Urinary bladder (tissue), 4 donors: Measurements from ENCODE around the gene KIRREL3. TPM values are rescaled to one million over a fixed set of nuclear protein-coding genes. Genes with fewer than 3 reads are reported as not detected.

ENCODE experiments used
- DNase-seq: peaks from one replicate; pipeline ENCODE4 v3.0.0-alpha.2; 2015; ENCODE audit errors: extremely low spot score
- H3K27ac ChIP-seq: one replicate; pipeline ENCODE4 v1.5.1; 2013; ENCODE audit warnings: low read depth, mild to moderate bottlenecking, moderate library complexity
- H3K36me3 ChIP-seq: one replicate; pipeline ENCODE4 v1.6.1; 2013; ENCODE audit warnings: mild to moderate bottlenecking, moderate library complexity; ENCODE audit not compliant: insufficient read depth
- H3K4me1 ChIP-seq: one replicate; pipeline ENCODE4 v1.6.1; 2013; ENCODE audit warnings: mild to moderate bottlenecking, moderate library complexity; ENCODE audit not compliant: insufficient read depth
- H3K4me3 ChIP-seq: one replicate; pipeline ENCODE4 v1.5.1; 2013; ENCODE audit warnings: low read depth, low read length
- WGBS: extraction: QIAGEN DNeasy Blood & Tissue Kit; methylation state at CpG from one replicate; pipeline ENCODE4 v1.1.7; 2013; 5-methylcytosine and 5-hydroxymethylcytosine counted together
- polyA plus RNA-seq: library from polyadenylated mRNA; stranded (reverse); fragments of 200-250 nt; gene quantifications from one replicate; pipeline ENCODE4 v1.2.3, GENCODE V29; 2013
- total RNA-seq: library from RNA; depleted of rRNA; stranded (reverse); fragments of >200 nt; gene quantifications from one replicate; pipeline ENCODE4 v1.2.3, GENCODE V29; 2014
- donor health status: healthy with polysubstance abuse.
- donor health status: healthy.

The KIRREL3 gene
- total and polyA plus RNA-seq, 2 donors, result 0.80 to 1.0 TPM

DNA sequence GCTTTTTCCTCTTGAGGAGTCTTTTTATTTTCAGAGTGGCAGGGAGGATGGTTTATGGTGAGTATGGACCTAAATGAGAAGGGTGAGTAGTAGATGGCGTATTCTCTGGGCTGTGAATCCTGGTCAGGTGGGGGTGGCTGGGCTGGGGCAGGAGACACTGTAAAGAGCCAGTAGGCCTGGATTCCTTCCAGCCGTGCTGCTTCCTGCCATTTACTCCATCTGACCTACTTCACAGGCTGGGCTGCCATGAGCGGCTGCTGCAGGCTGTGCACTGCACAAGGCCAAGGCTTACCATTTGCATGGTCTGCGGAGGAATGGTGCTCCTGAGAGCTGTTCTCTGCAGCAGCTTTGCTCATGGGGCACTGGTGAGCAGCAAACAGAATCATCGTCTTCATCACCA is 297.6 kb downstream of the KIRREL3 start:
- H3K27ac ChIP-seq, result no peak overlapping the region
- H3K4me1 ChIP-seq, result no peaks in the 10 kb centered on the region
- DNase-seq, result no peak
- H3K36me3 ChIP-seq, result no peaks in the 10 kb centered on the region
- no peak overlapping the region for H3K4me3 ChIP-seq
- 73% methylated on average over 5 of the region's 5 CpGs for WGBS

GRCh38 chr11:126702165-126702720 is 298.3 kb downstream of the KIRREL3 start:
- 82% methylated on average over 7 of the region's 7 CpGs for WGBS
- Histone ChIP-seq H3K4me3 (no peak overlapping the region), H3K36me3 (no peaks in the 10 kb centered on the region), H3K4me1 (no peaks in the 10 kb centered on the region), H3K27ac (no peak overlapping the region)
- no peak for DNase-seq

GRCh38 chr11:126701520-126701897 is 299.1 kb downstream of the KIRREL3 start:
- no peaks in the 10 kb centered on the region for H3K36me3 ChIP-seq
- 93% methylated on average over 2 of the region's 2 CpGs for WGBS
- H3K27ac ChIP-seq, result no peak overlapping the region
- no peak overlapping the region for H3K4me3 ChIP-seq
- H3K4me1 ChIP-seq, result no peaks in the 10 kb centered on the region
- no peak for DNase-seq

DNA sequence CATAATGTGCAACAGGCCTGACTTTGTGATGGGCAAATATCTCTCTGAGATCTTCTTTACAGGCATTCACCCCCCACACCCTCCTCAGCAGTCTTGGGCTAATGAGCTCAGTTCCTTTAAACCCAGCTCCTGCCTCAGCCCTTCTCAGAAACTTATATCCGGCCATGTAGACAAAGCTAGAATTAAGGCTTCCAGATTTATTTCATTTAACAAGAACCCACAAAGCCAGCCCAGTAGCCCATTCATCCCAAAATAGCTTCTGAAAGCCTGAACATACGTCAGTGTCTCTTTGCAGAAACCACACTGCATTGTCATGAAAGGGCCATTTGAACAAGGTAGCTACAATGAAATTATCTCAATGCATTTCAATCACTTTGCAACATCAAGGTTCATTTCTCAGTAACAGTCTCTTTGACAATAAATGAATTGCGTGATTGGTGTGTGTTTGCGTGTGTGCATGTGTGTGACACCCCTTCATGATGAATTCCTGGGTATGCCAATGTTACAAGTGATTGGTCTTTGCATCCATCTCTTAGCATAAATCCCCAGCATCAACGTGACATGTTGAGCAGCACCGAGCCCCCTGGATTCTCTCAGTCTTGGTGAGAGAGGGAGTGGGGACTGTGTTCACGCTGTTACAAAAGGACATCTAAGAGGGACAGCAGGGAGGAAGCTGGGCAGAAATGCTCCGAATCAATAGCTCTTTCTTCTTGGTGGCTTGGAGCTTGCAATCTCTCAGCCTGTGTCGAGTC is 299.6 kb downstream of the KIRREL3 start:
- Histone ChIP-seq H3K4me3 (no peak overlapping the region), H3K36me3 (no peaks in the 10 kb centered on the region), H3K4me1 (no peaks in the 10 kb centered on the region), H3K27ac (no peak overlapping the region)
- no peak for DNase-seq
- 88% methylated on average over 9 of the region's 9 CpGs for WGBS

- Histone ChIP-seq H3K27ac (no peak overlapping the region), H3K4me1 (no peaks in the 10 kb centered on the region), H3K36me3 (no peaks in the 10 kb centered on the region), H3K4me3 (no peak overlapping the region)
- no peak for DNase-seq
- 46% methylated on average over 8 of the region's 8 CpGs for WGBS
Observed at GRCh38 chr11:126698576-126698975, 302.0 kb downstream of the KIRREL3 start.

DNA sequence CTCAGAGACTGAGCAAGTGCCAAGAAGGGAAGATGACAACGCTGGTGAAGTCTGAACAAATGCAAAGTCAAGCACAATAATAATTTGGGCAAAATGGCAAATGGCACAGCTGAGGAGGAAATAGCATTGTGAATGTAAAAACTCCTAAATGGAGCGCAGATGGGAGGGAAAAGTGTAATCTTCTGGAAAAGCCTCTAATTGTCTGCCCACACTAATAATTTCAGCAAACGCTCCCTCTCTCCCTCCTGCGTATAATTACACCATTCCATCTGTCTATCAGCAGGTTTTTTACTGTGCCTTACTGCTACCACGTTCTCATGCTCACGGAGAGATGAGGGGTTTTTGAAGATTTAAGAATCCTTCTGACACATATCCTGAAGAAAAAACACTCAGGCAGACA is 302.6 kb downstream of the KIRREL3 start:
- Histone ChIP-seq H3K4me3 (no peak overlapping the region), H3K27ac (no peak overlapping the region), H3K4me1 (no peaks in the 10 kb centered on the region), H3K36me3 (no peaks in the 10 kb centered on the region)
- WGBS, result 69% methylated on average over 6 of the region's 6 CpGs
- no peak for DNase-seq

GRCh38 chr11:126696982-126697381 is 303.6 kb downstream of the KIRREL3 start:
- Histone ChIP-seq H3K36me3 (no peaks in the 10 kb centered on the region), H3K27ac (no peak overlapping the region), H3K4me3 (no peak overlapping the region), H3K4me1 (no peaks in the 10 kb centered on the region)
- no peak for DNase-seq
- 88% methylated on average over 8 of the region's 8 CpGs for WGBS

DNA sequence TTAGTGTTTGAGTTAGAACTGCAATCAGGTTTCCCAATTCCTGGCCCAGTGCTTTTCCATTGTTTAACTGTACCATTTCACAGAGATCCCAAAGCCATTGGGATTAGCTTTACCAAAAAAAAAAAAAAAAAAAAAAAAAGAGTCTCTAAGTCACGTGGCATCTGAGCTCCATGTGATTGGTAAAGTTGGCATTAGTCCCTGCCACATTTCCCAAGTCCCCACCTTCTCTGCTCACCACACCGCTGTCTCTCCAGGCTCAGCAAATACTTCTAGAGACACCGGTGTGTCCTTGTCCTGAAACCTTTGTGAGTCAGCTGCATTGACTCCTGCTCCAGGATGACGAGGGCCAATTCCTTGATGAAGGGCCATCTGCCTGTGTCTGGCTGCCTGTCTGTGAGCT is 305.3 kb downstream of the KIRREL3 start:
- H3K36me3 ChIP-seq, result no peaks in the 10 kb centered on the region
- DNase-seq, result no peak
- no peaks in the 10 kb centered on the region for H3K4me1 ChIP-seq
- H3K27ac ChIP-seq, result no peak overlapping the region
- WGBS, result 76% methylated on average over 4 of the region's 4 CpGs
- H3K4me3 ChIP-seq, result no peak overlapping the region

DNA sequence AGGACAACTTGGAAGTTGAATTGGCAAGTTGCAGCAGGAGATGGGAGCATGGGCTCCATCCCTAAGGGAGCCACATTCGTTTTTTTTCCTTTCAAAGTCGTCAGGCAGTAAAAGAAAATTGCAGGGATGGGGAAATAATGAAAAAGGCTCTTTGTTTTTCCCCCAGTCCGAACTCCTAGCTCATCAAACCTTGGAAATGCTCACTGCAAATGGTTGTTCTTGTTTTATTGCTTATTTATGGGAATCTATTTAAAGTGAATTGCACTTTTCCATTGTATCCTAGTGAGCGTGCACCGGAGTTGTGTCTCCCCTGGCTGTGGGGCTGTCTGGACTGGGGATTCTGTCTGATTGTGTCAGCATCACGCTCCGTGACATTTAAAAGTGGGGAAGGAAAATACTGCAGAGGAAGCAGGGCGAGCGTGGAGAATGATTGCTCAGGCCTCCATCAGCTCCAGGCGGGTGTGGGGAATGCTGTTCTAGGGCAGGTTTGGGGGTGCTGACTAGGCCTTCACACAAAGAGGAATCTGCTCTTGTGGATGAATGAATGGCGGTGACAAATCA is 306.4 kb downstream of the KIRREL3 start:
- 83% methylated on average over 11 of the region's 11 CpGs for WGBS
- no peak for DNase-seq

DNA sequence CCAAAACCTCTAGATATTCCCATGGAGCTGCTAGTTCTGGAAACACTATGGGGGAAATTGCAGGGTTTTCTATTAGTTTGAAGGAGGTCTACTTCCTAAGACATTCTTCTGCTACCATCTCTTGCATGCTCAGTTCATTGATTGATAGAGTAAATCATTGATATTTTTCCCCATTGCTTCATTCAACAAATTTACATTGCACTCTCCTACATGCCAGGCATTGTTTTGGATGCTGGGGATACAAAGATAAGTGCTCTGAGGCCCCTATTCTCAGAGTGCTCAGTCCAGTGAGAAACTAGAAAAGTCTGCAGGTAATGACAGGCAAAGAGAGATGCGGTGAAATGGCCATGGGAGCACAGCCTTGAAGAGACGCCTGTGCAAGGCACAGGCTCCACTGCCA is 313.1 kb downstream of the KIRREL3 start:
- WGBS, result 96% methylated on average over 2 of the region's 2 CpGs
- Histone ChIP-seq H3K4me3 (no peak overlapping the region), H3K36me3 (no peaks in the 10 kb centered on the region), H3K4me1 (no peaks in the 10 kb centered on the region), H3K27ac (no peak overlapping the region)
- no peak for DNase-seq

More for the DNA sequence above, 306.4 kb downstream of the KIRREL3 start:
- Histone ChIP-seq H3K36me3 (no peaks in the 10 kb centered on the region), H3K4me1 (no peaks in the 10 kb centered on the region), H3K4me3 (no peak overlapping the region), H3K27ac (no peak overlapping the region)

- Histone ChIP-seq H3K4me3 (no peak overlapping the region), H3K4me1 (no peaks in the 10 kb centered on the region), H3K36me3 (no peaks in the 10 kb centered on the region), H3K27ac (no peak overlapping the region)
- DNase-seq, result no peak
- 70% methylated on average over 4 of the region's 4 CpGs for WGBS
Observed at GRCh38 chr11:126686938-126687337, 313.6 kb downstream of the KIRREL3 start.

DNA sequence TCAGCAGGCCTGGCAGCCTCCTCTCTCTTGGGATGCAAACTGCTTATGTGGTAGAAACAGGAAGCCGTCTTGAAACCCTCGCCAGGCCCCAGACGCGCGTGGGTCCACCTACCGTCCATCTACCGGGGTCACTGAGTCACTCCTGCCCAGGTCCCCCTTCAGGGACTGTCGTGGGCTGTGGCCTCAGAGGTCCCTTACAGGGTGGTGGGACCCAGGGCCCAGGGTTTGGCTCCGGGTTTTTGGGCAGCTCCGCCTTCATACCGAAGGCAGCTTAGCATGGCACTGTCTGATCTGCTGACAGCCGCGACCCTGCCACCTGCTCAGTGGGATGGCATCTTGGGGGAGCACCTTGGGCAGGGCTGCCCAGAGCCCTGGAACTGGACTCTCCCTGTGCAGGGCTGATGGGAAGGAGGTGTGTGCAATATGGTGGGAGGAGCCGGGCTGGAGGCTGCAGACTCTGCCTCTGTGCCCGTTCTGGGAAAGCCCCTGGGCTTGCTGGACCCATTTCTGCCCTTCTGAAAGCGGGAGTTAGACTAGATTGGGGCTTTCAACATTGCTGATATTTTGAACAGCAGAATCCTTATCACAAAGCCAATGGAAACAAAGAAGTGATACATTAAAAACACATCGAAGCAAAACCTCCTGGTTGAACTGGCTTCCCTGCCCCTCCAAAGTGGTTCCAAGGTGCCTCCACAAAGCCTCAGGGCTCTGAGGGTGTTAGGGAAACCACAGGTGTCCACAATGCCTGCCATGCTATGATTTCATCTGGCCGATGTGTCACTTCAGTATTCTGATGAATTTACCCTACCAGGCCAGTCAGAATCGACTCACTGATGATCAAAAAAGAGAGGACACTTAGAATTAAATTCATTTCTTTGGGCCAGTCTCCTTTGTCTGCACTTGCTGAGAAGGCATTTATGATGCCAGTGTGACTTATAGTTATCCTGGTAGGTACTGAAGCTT is 316.5 kb downstream of the KIRREL3 start:
- H3K36me3 ChIP-seq, result no peaks in the 10 kb centered on the region
- H3K4me1 ChIP-seq, result no peaks in the 10 kb centered on the region
- no peak overlapping the region for H3K4me3 ChIP-seq
- WGBS, result 84% methylated on average over 19 of the region's 19 CpGs
- no peak overlapping the region for H3K27ac ChIP-seq
- DNase-seq, result no peak

DNA sequence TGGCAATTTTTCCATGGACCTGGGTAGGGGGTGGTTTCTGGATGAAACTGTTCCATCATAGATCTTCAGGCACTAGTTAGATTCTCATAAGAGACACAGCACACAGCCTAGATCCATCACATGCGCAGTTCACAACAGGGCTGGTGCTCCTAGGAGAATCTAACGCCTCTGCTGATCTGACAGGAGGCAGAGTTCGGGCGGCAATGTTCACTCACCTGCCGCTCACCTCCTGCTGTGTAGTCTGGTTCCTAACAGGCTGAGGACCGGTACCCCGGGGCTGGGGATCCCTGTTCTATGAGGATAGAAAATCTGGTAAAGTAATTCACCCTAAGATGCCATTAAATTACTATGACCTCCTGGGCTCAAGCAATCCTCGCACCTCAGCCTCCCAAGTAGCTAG is 318.0 kb downstream of the KIRREL3 start:
- DNase-seq, result no peak
- no peaks in the 10 kb centered on the region for H3K36me3 ChIP-seq
- no peaks in the 10 kb centered on the region for H3K4me1 ChIP-seq
- no peak overlapping the region for H3K27ac ChIP-seq
- 92% methylated on average over 8 of the region's 8 CpGs for WGBS
- H3K4me3 ChIP-seq, result no peak overlapping the region
